ENCODE data around the gene EEPD1.

DNA sequence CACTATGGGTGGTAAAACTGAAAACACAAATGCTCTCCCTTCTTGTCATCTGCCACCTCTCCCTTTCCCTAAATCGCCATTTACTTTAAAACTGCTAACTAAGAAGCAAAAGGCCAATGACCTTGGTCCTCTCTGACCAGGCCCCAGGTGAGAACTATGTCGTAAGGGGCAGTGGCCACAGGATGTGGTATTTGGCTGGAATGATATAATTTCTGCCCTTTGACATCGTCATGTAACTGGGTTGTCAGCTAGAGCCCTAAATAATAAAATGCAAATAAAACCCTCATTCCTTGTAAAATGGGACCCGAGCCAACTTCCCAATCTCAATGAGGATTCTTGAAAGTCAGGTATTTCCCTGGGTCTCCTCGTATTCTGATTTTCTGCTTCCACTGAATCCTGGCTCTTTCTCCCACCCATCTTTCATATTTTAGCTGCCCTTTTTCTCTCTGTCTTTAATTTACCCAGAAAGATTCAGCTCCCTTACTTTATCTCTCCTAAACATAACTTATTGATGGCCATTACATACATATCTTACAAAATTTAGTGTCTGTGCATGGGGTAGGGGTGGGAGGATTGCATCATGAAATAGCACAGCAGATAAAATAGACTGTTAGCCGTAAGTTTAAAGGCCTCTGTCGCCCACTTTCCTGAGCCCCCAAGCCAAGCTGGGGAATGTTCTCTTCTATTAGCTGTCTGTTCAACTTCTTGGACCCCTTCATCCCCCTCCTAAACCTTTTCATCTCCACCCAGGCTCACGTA lies 3.2 kb upstream of the EEPD1 start:
- TF ChIP-seq, protein P1, sequence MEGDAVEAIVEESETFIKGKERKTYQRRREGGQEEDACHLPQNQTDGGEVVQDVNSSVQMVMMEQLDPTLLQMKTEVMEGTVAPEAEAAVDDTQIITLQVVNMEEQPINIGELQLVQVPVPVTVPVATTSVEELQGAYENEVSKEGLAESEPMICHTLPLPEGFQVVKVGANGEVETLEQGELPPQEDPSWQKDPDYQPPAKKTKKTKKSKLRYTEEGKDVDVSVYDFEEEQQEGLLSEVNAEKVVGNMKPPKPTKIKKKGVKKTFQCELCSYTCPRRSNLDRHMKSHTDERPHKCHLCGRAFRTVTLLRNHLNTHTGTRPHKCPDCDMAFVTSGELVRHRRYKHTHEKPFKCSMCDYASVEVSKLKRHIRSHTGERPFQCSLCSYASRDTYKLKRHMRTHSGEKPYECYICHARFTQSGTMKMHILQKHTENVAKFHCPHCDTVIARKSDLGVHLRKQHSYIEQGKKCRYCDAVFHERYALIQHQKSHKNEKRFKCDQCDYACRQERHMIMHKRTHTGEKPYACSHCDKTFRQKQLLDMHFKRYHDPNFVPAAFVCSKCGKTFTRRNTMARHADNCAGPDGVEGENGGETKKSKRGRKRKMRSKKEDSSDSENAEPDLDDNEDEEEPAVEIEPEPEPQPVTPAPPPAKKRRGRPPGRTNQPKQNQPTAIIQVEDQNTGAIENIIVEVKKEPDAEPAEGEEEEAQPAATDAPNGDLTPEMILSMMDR (IDR thresholded peaks at IDR 0.05) = no peak
- no peak for TF ChIP-seq POLR2A (IDR thresholded peaks at IDR 0.05)
- no peak for TF ChIP-seq POLR2AphosphoS5 (IDR thresholded peaks at IDR 0.05; ENCODE audit: insufficient read depth in 1 of 2, low read depth in 1 of 2)
